Trophoblast cell (in vitro differentiated cells and primary cell): Measurements from ENCODE around the gene EPB41L2.

Experiments
- DNase-seq, 2 donors: peaks; one replicate each; pipeline ENCODE4 v3.0.0-alpha.2; 2016
- H2AFZ ChIP-seq: 2 replicates; pipeline ENCODE4 v1.6.1; 2013; ENCODE audit warnings: low read length, moderate library complexity, mild to moderate bottlenecking; ENCODE audit not compliant: insufficient read depth, poor library complexity
- H2AK5ac ChIP-seq: 2 replicates; pipeline ENCODE4 v1.6.1; 2013; ENCODE audit warnings: mild to moderate bottlenecking, low read length
- H2BK120ac ChIP-seq: 2 replicates; pipeline ENCODE4 v1.6.1; 2013; ENCODE audit warnings: low read length, mild to moderate bottlenecking, moderate library complexity; ENCODE audit not compliant: insufficient read depth, poor library complexity
- H2BK12ac ChIP-seq: 2 replicates; pipeline ENCODE4 v1.6.1; 2013; ENCODE audit warnings: mild to moderate bottlenecking, low read length, moderate library complexity
- H2BK5ac ChIP-seq: 2 replicates; pipeline ENCODE4 v1.6.1; 2013; ENCODE audit warnings: low read length, low read depth, moderate library complexity, mild to moderate bottlenecking; ENCODE audit not compliant: poor library complexity
- H3K14ac ChIP-seq: 2 replicates; pipeline ENCODE4 v1.6.1; 2013; ENCODE audit warnings: mild to moderate bottlenecking, low read length
- H3K18ac ChIP-seq: 2 replicates; pipeline ENCODE4 v1.6.1; 2013; ENCODE audit warnings: mild to moderate bottlenecking, low read length
- H3K23ac ChIP-seq: 2 replicates; pipeline ENCODE4 v1.6.1; 2013; ENCODE audit warnings: low read length
- H3K27ac ChIP-seq: 2 replicates; pipeline ENCODE4 v1.5.1; 2013; ENCODE audit warnings: low read depth, mild to moderate bottlenecking, inconsistent platforms, low read length, moderate library complexity
- H3K27me3 ChIP-seq: 2 replicates; pipeline ENCODE4 v1.6.1; 2013; ENCODE audit warnings: inconsistent platforms, mild to moderate bottlenecking, low read length, moderate library complexity; ENCODE audit not compliant: insufficient read depth
- H3K36me3 ChIP-seq, 2 experiments: 1 replicate in 1 of 2; 2 replicates in 1 of 2; pipeline ENCODE4 v1.6.1; 2013; ENCODE audit warnings: low read length in 2 of 2, mild to moderate bottlenecking in 2 of 2, moderate library complexity in 1 of 2; ENCODE audit not compliant: insufficient read depth in 2 of 2, control insufficient read depth in 1 of 2
- H3K4ac ChIP-seq: 2 replicates; pipeline ENCODE4 v1.6.1; 2013; ENCODE audit warnings: low read depth, mild to moderate bottlenecking, low read length, moderate library complexity
- H3K4me1 ChIP-seq, 2 experiments: 1 replicate in 1 of 2; 2 replicates in 1 of 2; pipeline ENCODE4 v1.6.1; 2013; ENCODE audit warnings: low read length in 2 of 2, mild to moderate bottlenecking in 2 of 2, moderate library complexity in 1 of 2; ENCODE audit not compliant: insufficient read depth in 2 of 2, control insufficient read depth in 1 of 2
- H3K4me2 ChIP-seq: 2 replicates; pipeline ENCODE4 v1.6.1; 2013; ENCODE audit warnings: inconsistent platforms, mild to moderate bottlenecking, low read length, moderate library complexity
- H3K4me3 ChIP-seq: 2 replicates; pipeline ENCODE4 v1.5.1; 2013; ENCODE audit warnings: mild to moderate bottlenecking, low read depth, low read length, inconsistent platforms
- H3K79me1 ChIP-seq: one replicate; pipeline ENCODE4 v1.6.1; 2013; ENCODE audit warnings: low read length
- H3K79me2 ChIP-seq: 2 replicates; pipeline ENCODE4 v1.6.1; 2013; ENCODE audit warnings: low read length, mild to moderate bottlenecking; ENCODE audit not compliant: control insufficient read depth, insufficient read depth, poor library complexity
- H3K9ac ChIP-seq: 2 replicates; pipeline ENCODE4 v1.6.1; 2013; ENCODE audit warnings: mild to moderate bottlenecking, low read length
- H3K9me3 ChIP-seq: 2 replicates; pipeline ENCODE4 v1.6.1; 2013; ENCODE audit warnings: low read depth, mild to moderate bottlenecking, control low read depth, inconsistent platforms, low read length; ENCODE audit not compliant: insufficient read depth
- H4K12ac ChIP-seq: 2 replicates; pipeline ENCODE4 v1.6.1; 2013; ENCODE audit warnings: low read depth, mild to moderate bottlenecking, low read length, moderate library complexity
- H4K8ac ChIP-seq: 2 replicates; pipeline ENCODE4 v1.6.1; 2013; ENCODE audit warnings: low read depth, mild to moderate bottlenecking, low read length, moderate library complexity
- H4K91ac ChIP-seq: one replicate; pipeline ENCODE4 v1.6.1; 2013; ENCODE audit warnings: low read depth, mild to moderate bottlenecking, low read length, moderate library complexity
- WGBS: extraction: QIAGEN DNeasy Blood & Tissue Kit; methylation state at CpG from one replicate; pipeline ENCODE4 v1.1.7; 2013; ENCODE audit warnings: missing lambda C conversion rate; ENCODE audit not compliant: insufficient read length, insufficient coverage; ENCODE audit errors: extremely low coverage; 5-methylcytosine and 5-hydroxymethylcytosine counted together

EPB41L2 gene

GRCh38 chr6:131000544-131000943, 62.5 kb downstream of the EPB41L2 start:
- H2BK120ac ChIP-seq: no peak overlapping the region

GRCh38 chr6:130997061-130997753, 65.8 kb downstream of the EPB41L2 start:
- no peak overlapping the region for H4K91ac ChIP-seq

More at GRCh38 chr6:131000544-131000943, 62.5 kb downstream of the EPB41L2 start:
- Histone ChIP-seq H4K12ac (no peak overlapping the region), H2BK5ac (no peak overlapping the region), H2BK12ac (no peak overlapping the region), H3K36me3 (no peaks in the 10 kb centered on the region), H3K4me3 (no peak overlapping the region), H3K27me3 (no peaks in the 10 kb centered on the region), H3K14ac (no peak overlapping the region), H3K18ac (no peak overlapping the region), H3K9me3 (no peaks in the 10 kb centered on the region), H3K79me1 (peaks cover 9% of the 10 kb centered on the region), H3K9ac (no peak overlapping the region), H3K4me2 (no peak overlapping the region), H3K27ac (no peak overlapping the region), H2AFZ (no peak overlapping the region), H2AK5ac (no peak overlapping the region), H3K4me1 (peaks cover 8 to 20% of the 10 kb centered on the region in 2 experiments), H3K79me2 (no peaks in the 10 kb centered on the region), H3K4ac (no peak overlapping the region), H4K8ac (no peak overlapping the region), H4K91ac (no peak overlapping the region), H3K23ac (no peak overlapping the region)
- no peak for DNase-seq
- no CpG with 5 or more reads among the region's 6 CpGs for WGBS

GRCh38 chr6:130996635-130997034, 66.4 kb downstream of the EPB41L2 start:
- Histone ChIP-seq H3K36me3 (no peaks in the 10 kb centered on the region), H2BK120ac (no peak overlapping the region), H2BK12ac (no peak overlapping the region), H3K4me3 (no peak overlapping the region), H3K4me2 (no peak overlapping the region), H3K79me1 (peaks cover 14% of the 10 kb centered on the region), H4K8ac (no peak overlapping the region), H3K9me3 (no peaks in the 10 kb centered on the region), H3K9ac (no peak overlapping the region), H3K4ac (no peak overlapping the region), H3K79me2 (no peaks in the 10 kb centered on the region), H3K4me1 (peaks cover 16 to 28% of the 10 kb centered on the region in 2 experiments), H3K23ac (no peak overlapping the region), H2AK5ac (no peak overlapping the region), H2AFZ (no peak overlapping the region), H2BK5ac (no peak overlapping the region), H3K27ac (peak overlapping the region; percentile 86), H3K14ac (no peak overlapping the region), H4K12ac (no peak overlapping the region), H3K27me3 (no peaks in the 10 kb centered on the region), H4K91ac (no peak overlapping the region), H3K18ac (no peak overlapping the region)
- no peak for DNase-seq
- WGBS: no CpG with 5 or more reads among the region's 1 CpG

More at GRCh38 chr6:130997061-130997753, 65.8 kb downstream of the EPB41L2 start:
- H4K12ac ChIP-seq: no peak overlapping the region
- no peaks in the 10 kb centered on the region for H3K36me3 ChIP-seq
- H3K79me1 ChIP-seq: peaks cover 14% of the 10 kb centered on the region
- peaks cover 16 to 31% of the 10 kb centered on the region in 2 experiments for H3K4me1 ChIP-seq
- H4K8ac ChIP-seq: no peak overlapping the region
- no peak overlapping the region for H3K9ac ChIP-seq
- WGBS: no CpG with 5 or more reads among the region's 6 CpGs
- no peak overlapping the region for H3K23ac ChIP-seq
- H3K18ac ChIP-seq: no peak overlapping the region
- H2AFZ ChIP-seq: no peak overlapping the region
- H3K14ac ChIP-seq: no peak overlapping the region
- H2BK5ac ChIP-seq: peak overlapping the region; percentile 4
- no peak overlapping the region for H2BK120ac ChIP-seq
- no peak overlapping the region for H3K4ac ChIP-seq
- H3K27ac ChIP-seq: peak overlapping the region; percentile 86
- no peak for DNase-seq
- H2BK12ac ChIP-seq: no peak overlapping the region
- no peaks in the 10 kb centered on the region for H3K27me3 ChIP-seq
- no peaks in the 10 kb centered on the region for H3K79me2 ChIP-seq
- H3K4me3 ChIP-seq: no peak overlapping the region
- no peaks in the 10 kb centered on the region for H3K9me3 ChIP-seq
- peak overlapping the region; percentile 40 for H3K4me2 ChIP-seq
- H2AK5ac ChIP-seq: no peak overlapping the region

- peak overlapping the region; percentile 58 for H3K27ac ChIP-seq
- H3K4ac ChIP-seq: no peak overlapping the region
- H2AFZ ChIP-seq: peak overlapping the region; percentile 64
- peak in 1 of 2 donors; percentile 39 for DNase-seq
- no peak overlapping the region for H4K12ac ChIP-seq
- H3K9me3 ChIP-seq: no peaks in the 10 kb centered on the region
- H2BK5ac ChIP-seq: peak overlapping the region; percentile 59
- H3K9ac ChIP-seq: no peak overlapping the region
- H4K91ac ChIP-seq: no peak overlapping the region
- H3K27me3 ChIP-seq: no peaks in the 10 kb centered on the region
- peak overlapping the region; percentile 95 for H2BK120ac ChIP-seq
- WGBS: no CpG with 5 or more reads among the region's 2 CpGs
- H2BK12ac ChIP-seq: peak overlapping the region; percentile 97
- no peak overlapping the region for H4K8ac ChIP-seq
- no peak overlapping the region for H2AK5ac ChIP-seq
- no peak overlapping the region for H3K4me2 ChIP-seq
- no peak overlapping the region for H3K18ac ChIP-seq
- no peaks in the 10 kb centered on the region for H3K36me3 ChIP-seq
- H3K4me1 ChIP-seq: peaks cover 13 to 25% of the 10 kb centered on the region in 2 experiments
- no peak overlapping the region for H3K23ac ChIP-seq
- no peak overlapping the region for H3K4me3 ChIP-seq
- no peak overlapping the region for H3K14ac ChIP-seq
- H3K79me1 ChIP-seq: peaks cover 14% of the 10 kb centered on the region
- H3K79me2 ChIP-seq: no peaks in the 10 kb centered on the region
These were observed 67.1 kb downstream of the EPB41L2 start for GRCh38 chr6:130995783-130996447.
